ENCODE results near the gene SEC24B.
"Not testable (repeated sequence)": the region's sequence is repeated elsewhere in the genome, so short reads cannot be mapped to it uniquely, and the experiment has no call there.

SEC24B gene

DNA sequence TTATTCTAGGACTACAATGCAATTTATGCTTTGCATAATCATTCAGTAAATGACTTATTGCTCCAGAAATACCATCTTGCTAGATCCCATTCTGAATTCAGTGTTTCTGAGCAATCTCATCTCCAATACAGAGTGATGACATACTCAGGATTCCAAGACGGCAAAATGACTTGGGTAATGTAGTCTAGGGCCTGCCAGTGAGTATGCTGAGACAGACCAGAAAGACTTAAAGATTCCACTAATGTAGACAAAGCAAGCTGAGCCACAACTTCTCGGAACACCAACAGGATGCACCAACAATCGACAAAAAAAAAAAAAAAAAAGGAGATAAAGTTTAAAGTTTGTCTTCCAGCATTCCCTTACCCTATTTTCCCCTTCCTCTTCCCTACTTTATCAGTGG is 919 bp upstream of the SEC24B start:
- no peak for DNase-seq (ENCODE audit: low spot score)

DNA sequence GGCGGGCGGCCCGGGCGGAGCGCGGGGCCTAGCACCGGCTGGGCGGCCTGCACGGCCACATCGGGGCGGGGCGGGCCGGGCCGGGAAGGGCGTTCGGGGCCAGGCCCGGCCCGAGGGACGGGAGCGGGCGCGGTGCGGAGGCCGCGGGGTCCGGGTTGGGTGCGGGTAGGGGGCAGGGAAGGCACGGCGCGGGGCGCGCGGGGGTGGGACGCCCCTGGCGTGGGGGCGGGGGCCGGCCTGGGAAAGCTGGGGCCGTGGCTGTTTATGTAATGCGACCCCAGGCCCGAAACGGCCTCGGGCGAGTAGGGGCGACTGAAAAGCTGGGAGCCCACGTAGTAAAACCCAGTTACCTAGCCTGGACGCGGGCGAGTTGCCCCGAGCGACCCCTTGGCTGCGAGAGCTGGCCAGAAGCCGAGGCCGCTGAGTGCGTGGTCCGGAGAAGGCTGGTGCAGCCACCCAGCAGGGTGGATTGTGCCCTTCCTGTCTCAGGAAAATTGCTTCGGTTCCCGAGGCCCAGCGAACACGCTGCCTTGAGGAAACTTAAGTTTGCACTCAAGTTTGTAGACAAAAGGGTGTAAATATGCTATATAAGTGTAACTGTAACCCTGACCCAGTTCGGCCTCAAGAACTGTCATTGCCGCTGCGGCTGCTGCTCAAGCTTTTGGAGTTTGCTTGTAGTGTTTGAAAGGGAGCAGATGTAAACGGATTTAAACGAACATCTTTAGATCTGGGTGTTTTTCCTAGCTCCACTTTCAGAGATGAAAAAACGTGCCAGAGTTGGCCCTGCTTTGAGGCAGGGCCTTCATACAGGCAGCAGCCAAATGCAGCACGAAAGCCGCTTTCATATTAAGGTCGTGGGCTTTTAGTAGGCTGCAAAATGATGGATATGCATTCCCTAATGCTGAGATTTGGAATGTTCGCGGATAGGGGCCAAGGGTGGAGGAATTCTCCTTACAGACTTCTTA is 674 bp downstream of the SEC24B start:
- DNase-seq (ENCODE audit: low spot score) = peak; percentile 11

DNA sequence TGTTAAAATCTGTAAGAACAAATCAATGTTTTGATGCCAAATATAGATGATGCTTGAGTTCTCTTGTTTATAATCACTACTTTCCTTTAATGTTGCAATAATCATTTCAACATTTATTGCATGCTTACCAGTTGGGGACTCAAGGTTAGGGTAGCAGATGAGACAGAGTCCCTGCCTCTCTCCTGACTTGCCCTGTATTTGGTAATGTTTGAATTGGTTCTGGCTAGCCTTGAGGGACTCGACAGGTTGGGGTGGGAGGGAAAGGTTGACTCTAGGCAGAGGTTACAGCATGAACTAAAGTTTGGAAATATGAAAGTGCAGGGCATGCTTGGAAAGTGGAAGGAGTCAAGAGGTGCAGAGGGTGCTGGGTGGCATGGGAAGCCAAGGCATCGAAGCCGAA is 2.0 kb downstream of the SEC24B start:
- no peak for DNase-seq (ENCODE audit: low spot score)

DNA sequence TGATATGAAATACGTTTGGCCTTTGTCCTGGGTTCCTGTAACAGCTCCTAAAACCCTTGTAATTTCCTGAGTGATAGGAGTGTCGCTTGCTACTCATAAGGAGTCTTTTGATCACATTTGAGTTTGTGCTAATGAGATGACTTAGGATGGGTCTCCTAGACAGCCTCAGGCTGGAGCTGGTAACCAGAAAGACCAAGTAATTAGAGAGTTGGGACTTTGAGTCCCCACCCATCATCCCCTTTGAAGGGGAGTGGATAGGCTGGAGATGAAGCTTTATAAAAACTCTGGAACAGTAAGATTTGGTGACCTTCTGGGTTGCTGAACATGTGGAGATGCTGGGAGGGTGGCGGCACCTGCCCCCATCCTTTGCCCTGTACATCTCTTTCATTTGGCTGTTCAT is 2.9 kb downstream of the SEC24B start:
- DNase-seq (ENCODE audit: low spot score) = no peak

DNA sequence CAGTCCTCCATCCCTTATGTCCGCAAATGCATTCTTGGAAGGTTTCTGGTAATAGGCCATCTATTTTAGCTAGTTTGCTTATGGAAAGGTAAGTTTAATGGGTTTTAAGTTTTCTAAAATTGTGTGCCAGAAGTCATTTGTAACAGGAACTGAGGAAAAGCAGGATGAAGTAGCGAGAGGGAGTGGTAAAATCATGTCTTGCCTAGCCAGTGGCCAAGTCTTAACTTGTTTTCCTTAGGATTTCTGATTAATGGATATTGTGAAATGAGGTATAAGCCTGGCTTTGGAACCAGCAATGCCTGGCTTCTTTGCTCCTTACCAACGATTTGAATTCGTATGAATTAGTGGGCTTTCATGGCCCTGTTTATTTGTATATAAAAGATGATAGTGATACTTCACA is 7.3 kb downstream of the SEC24B start:
- no peak for DNase-seq (ENCODE audit: low spot score)

DNA sequence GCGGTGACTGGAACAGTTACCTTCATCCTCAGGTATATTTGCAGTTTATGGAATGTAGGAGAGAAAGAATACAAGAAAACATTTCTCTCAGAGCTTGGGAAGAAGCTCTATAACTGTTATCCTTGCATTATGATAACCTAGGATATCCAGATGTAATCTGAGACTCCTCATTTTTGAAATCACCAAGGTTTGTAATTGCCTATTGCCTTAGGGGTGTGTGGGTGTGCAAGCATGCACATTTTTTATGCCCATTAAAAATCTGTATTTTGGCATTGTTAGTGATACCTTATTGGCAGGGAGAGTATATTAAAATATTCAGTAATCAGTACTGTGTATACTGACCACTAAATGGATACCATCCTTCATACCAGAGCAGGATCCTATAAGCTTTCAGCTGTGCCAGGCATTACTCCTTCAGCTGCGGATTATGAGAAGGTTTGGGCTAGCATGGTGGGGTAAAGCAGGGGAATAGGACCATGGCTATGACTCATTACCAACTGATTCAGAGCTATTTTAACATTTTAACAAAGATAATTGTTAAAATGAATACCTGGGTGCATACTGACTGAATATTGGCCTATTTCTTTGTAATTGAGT is 8.3 kb downstream of the SEC24B start:
- DNase-seq (ENCODE audit: low spot score) = no peak

DNA sequence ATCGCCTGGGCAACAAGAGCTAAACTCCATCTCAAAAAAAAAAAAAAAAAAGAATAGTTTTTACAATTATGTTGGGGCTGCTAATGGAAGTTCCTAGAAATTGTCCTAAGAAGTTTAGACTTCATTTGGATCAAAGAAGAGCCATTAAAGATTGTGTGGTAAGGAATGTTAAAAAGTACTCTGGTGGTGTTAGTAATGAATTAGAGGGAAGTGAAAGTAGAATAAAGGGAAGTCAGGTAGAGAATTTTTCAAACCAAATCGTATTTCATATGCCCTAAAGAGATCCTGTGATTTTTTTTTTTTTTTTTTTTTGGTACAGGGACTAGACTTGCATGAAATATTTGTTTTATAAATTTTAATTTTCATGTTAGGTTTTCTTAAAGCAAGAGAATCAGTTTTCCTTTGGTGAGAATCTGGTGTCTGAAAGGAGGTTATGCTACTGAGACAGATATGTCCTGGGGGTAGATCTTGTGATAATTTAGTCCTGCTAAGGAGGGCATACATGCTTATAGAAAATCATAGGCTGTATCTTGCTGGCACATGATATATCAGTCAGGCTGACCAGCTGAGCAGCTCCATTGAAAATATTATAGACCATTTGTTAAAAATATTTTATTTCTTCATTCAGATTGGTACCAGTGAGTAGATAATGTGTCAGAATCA is 10.7 kb downstream of the SEC24B start:
- no peak for DNase-seq (ENCODE audit: low spot score)

DNA sequence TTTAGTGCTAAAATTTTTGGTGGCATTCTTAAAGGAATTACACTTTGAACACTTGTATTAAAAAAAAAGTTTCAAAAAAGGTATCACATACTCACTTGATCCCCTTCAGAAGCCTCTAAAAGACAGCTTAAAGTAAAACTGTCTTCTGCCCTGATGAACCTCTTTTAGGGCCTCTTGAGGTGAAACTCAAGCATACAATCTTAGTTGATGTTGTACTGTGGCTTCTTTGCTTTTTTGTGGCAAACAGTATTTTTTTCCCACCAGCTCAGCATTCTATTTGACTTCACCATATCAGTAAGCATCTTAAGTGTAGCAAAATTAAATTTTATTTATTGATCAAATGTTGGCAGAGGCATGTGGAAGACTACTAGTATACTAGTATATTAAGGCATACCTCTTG is 13.7 kb downstream of the SEC24B start:
- no peak for DNase-seq (ENCODE audit: low spot score)

DNA sequence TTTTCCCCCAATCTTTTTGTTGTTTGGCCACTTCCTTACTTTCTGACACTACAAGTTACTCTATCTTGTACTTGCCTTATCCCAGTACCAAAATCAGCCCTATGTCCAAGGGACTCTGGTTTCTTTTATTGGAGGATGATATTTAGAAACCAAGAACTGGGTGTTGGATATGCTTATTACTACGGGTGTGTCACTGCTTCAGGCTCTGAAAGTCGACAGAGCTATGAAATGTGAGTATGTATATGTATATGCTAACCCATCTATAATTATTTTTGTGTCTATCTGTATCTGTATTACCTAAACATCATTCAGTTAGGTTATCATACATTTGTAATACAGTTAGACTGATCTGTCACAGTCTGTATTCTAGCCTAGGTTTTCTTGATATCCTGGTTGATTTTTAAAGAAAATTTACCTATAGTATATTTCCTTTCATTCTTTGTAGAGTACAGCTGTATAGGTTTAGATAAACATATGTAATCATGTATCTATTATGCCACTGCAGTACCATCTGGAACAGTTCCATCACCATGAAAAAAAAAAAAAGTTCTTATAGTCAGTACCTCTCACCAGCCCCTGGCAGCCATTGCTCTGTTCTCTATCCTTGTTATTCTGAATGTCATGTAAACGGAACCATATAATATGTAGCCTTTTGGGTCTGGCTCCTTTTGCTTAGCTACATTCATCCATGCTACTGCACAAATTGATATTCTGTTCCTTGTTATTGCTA is 18.1 kb downstream of the SEC24B start:
- no peak for DNase-seq (ENCODE audit: low spot score)

DNA sequence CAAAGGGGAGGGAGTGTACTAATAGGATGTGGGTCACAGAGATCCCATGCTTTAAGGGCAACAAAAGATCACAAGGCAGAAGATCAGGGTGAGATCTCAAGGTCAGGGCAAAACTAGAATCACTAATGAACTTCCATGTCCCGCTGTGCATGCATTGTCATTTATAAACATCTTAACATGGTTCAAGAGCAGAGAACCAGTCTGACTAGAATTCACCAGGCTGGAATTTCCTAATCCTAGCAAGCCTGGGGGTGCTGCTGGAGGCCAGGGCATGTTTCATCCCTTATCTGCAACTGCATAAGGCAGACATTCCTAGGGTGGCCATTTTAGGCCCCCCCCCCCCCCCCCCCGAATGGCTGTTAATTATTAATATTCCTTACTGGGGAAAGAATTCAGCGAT is 19.5 kb downstream of the SEC24B start:
- DNase-seq (ENCODE audit: low spot score) = not testable (repeated sequence)

DNA sequence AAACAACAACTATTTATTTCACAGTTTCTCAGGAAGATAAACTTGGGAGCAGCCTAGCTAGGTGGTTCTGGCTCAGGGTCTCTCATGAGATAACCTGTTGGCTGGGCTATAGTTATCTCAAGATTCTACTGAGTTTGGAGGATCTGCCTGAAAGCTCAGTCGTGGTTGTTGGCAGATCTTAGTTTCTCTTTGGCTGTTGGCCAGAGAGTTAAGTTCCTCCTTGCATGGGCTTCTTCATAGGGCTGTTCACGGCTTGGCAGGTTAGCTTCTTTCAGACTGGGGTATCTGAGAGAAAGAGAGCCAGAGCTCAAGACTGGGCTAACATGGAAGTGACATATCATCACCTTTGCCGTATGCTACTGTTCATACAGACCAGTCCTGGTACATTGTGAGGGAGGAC is 28.7 kb downstream of the SEC24B start:
- DNase-seq (ENCODE audit: low spot score) = no peak

DNA sequence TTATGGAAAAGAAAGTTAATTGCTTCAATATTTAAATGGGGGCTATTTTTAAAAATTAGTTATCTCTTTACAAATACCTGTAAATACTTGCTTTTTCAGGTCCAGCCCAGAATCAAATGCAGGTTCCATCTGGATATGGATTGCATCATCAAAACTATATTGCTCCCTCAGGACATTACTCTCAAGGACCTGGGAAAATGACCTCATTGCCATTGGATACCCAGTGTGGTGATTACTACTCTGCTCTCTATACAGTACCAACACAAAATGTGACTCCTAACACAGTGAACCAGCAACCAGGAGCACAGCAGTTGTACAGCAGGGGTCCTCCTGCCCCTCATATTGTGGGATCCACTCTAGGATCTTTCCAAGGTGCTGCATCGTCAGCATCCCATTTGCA is 29.2 kb downstream of the SEC24B start:
- no peak for DNase-seq (ENCODE audit: low spot score)

DNA sequence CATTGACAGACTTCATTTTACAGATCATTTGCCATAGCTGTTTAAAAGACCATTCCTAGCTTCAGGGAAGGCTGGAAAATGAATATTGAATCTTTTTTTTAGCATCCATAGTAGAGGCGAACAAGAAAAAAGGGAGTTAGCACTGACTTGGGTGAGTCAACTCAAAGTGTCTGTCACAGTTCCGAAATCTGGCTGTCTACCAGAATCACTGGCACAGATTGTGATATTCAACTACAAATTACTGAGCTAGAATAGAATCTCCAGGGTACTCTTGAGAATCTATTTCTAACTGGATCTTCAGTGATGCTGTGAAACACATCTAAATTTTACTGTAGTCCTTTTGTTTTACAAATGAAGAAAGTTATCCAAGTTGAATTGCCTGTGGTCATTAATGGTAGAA is 31.5 kb downstream of the SEC24B start:
- DNase-seq (ENCODE audit: low spot score) = no peak

DNA sequence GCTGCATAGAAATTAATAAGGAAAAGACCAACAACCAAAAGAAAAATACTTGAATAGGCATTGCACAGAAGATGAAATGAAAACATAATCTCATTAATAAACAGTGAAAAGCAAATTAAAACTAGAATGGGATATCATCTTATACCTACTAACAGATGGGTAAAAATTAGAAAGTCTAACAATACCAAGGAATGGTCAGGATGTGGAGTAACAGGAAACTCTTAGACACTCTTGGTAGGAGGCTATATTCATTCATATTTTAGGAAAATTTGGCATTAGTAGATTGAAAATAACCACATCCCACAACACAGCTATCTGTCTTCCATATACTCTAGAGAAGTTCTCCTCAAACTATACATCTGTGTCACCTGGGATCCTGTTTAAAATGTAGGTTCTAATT is 36.3 kb downstream of the SEC24B start:
- no peak for DNase-seq (ENCODE audit: low spot score)

DNA sequence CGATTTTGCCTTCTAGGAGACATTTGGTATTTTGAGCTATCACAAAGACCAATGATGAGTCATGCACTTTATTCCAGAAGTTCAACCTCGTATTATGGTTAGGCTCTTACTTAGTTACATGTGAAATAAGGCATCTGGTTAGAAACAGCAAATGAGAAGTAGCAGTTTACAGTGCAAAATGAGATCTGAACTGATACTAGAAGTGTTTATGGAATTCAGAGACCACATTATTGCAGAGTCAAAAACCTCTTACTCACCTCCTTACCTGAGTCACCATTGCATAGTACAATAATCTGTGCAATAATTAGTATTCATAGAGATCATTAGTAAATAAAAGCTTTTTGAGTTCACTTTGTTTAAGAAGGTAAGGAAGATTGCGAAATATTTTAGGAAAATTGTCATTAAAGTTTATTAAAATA is 38.7 kb downstream of the SEC24B start:
- peak; percentile 2 for DNase-seq (ENCODE audit: low spot score)

DNA sequence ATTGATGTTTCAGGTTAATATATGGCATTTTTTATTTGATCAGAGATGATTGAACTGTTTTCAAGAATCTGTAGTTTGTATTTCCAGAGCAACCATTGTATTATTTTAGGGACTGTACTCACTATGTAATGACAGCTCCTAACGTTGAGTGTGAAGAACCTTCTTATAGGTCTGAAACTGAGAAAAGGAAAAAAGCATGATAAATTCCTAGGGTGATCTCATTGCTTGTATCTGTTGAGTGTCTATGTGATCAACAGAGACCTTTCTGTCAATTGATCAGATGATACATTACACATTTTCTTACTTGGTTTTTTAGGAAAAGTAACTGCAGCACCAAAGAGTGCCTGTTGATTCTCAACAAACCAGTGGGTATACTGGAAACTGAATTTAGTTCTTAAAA is 40.2 kb downstream of the SEC24B start:
- DNase-seq (ENCODE audit: low spot score) = no peak

DNA sequence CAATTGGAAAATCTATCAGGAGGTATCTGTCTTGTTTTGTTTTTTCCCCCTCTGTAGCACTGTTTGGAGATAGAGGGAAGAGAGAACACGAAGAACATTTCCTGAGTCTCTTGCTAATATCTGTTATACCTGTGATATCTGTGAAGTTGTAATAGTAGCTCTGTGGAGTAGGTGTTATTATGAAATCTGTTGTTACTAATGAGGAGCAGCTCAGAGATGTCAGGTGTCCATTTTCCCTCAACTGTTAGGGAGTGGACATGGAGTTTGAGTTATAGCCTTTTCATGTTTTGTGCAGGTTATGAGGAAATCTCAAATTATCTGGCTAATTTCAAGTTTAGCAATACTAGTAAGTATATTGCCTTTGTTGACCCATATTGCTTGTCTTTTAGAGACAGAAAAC is 52.4 kb downstream of the SEC24B start:
- DNase-seq (ENCODE audit: low spot score) = no peak

DNA sequence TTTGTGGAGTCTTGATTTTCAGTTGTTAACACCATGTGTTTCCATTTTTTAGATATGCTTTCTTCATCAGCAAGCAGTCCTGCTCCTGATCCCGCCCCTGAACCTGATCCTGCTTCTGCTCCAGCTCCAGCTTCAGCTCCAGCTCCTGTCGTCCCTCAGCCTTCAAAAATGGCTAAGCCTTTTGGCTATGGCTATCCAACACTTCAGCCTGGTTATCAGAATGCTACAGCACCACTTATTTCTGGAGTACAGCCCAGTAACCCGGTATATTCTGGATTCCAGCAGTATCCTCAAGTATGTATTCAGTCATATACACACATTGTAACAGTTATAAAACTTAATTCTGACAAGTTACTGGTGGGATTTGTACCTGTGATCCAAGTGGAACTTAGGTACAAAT is 60.9 kb downstream of the SEC24B start:
- DNase-seq (ENCODE audit: low spot score) = no peak

DNA sequence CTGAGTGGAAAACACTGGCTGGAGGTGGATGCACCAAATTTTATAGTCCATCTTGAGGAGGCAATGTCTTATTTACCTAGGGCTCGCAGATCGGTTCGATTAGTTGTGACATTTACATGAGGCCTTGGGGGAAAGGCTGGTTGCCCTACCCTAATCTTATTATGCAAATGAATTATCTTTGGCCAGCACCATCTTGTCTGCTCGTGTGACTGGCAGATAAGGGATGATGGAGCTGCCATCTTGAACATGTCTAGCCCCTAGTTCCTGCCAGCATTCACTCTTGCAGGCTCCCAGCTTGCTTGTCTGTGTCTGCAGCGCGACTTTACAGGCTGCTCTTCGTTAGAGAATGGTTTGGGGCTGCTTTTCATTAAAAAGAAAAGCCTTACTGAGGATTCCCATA is 61.9 kb downstream of the SEC24B start:
- no peak for DNase-seq (ENCODE audit: low spot score)

DNA sequence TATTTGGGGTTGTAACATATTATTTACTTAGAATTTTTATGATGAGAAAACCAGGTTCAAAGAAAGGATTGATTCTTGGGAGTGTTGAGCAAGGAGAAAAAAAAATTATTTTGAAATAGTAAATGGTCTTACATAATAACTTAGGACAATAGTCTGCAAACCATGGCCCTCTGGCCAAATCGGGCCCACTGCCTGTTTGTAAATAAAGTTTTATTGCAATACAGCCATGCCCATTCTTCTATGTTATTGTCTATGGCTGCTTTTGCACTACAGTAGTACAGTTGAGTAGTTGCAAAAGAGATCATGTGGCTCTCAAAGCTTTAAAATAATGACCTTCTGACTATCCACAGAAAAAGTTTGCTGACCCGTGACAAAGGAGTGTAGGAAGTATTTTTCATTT is 63.3 kb downstream of the SEC24B start:
- no peak for DNase-seq (ENCODE audit: low spot score)

DNA sequence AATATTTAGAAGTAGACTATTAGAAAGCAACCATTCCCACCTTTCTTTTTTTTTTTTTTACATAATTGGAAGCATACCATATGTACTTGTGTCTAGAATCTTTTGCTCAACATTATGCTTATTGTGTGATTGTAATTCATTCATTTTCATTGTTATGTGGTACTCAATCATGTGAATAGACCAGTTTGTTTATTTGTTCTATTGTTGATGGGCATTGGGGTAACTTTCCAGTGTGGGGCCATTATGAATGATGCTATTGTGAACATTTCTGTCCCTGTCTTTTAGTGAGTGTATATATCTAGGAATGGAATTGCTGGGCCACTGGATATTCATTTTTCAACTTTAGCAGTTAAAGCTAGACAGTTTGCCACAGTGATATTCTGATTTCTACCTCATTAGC is 63.9 kb downstream of the SEC24B start:
- no peak for DNase-seq (ENCODE audit: low spot score)

DNA sequence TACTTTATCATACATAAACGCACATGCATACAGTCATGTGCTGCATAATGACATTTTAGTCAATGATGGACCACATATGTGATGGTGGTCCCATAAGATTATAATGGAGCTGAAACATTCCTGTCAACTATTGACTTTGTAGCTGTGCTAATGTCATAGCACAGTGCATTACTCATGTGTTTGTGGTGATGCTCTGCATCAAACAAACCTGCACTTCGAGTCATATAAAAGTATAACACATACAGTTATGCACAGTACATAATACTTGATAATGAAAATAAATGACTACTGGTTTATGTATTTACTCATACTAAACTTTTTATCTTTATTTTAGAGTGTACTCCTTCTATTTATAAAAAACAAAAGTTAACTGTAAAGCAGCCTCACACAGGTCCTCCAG is 65.9 kb downstream of the SEC24B start:
- DNase-seq (ENCODE audit: low spot score) = no peak

DNA sequence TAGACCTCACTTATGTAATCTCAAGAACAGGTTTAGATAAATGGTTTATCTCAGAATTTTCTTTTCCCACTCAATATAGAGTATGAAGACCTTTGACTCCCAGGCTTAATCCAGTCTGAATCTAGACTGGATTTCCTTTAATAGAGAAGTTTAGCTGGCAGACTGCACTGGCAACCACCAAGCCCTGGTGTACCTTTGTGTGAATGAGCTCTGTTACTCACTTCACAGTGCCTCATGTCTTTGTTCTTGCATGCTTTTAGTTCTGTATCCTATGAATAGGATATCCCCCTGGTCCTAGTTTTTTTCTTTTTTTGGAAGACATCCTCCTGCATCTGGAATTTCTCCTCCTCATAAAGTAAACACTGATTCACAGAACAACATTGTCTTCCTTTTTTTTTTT is 73.3 kb downstream of the SEC24B start:
- no peak for DNase-seq (ENCODE audit: low spot score)

Measured in LoVo (cell line).